A549 (cell line): Measurements from ENCODE around the gene SLC17A1. TPM values are rescaled to one million over a fixed set of nuclear protein-coding genes. Genes with fewer than 3 reads are reported as not detected.
"Not testable (repeated sequence)": the region's sequence is repeated elsewhere in the genome, so short reads cannot be mapped to it uniquely, and the experiment has no call there.

Experiments
- ATAC-seq, 2 experiments: fragments of 200-7000 bp in 1 of 2; fragments of >200 bp in 1 of 2; cut with Nextera tagmentation in 1 of 2; cut with Tn5 transposase in 1 of 2; 3 replicates each; pipeline versions ENCODE4 v1.8.0 to v1.9.1; 2018 to 2020; ENCODE audit warnings: mild to moderate bottlenecking in 1 of 2, moderate library complexity in 1 of 2
- CTCF ChIA-PET: fragments of 300-600 bp; sonication (Branson Sonifier 250); formaldehyde crosslinking; extraction: SDS; loops from one replicate; lab custom pipeline; 2021; ENCODE audit warnings: antibody characterized with exemption, inconsistent platforms; lab: Yijun Ruan, JAX
- POLR2A ChIA-PET: fragments of 350-600 bp; formaldehyde crosslinking; extraction: SDS; loops from one replicate; lab custom pipeline; 2021; ENCODE audit warnings: antibody characterized with exemption, inconsistent platforms; lab: Yijun Ruan, JAX
- DNase-seq, 2 experiments: peaks; one replicate each; pipeline versions ENCODE4 v3.0.0 to v3.0.0-alpha.2; 2011 to 2016; ENCODE audit warnings: low read depth in 1 of 2, low spot score in 1 of 2
- FAIRE-seq: peaks from 2 replicates; lab custom pipeline; 2011; peaks lifted over from hg19 to GRCh38; lab: Jason Lieb, UNC
- H3K27ac ChIP-seq, 2 experiments: fragments of >200 bp; sonication (Bioruptor Twin); formaldehyde crosslinking; 3 replicates each; pipeline ENCODE4 v1.5.1; 2016 to 2017
- H3K4me1 ChIP-seq: fragments of >200 bp; sonication (Bioruptor Twin); formaldehyde crosslinking; 3 replicates; pipeline ENCODE4 v1.6.1; 2016
- H3K4me2 ChIP-seq: fragments of >200 bp; sonication (Bioruptor Twin); formaldehyde crosslinking; 3 replicates; pipeline ENCODE4 v1.6.1; 2016
- H3K4me3 ChIP-seq: fragments of >200 bp; sonication (Bioruptor Twin); formaldehyde crosslinking; 3 replicates; pipeline ENCODE4 v1.5.1; 2016
- H3K9me3 ChIP-seq: fragments of >200 bp; sonication (Bioruptor Twin); formaldehyde crosslinking; 3 replicates; pipeline ENCODE4 v1.6.1; 2016
- ATOH8 ChIP-seq: fragments of 250-450 bp; sonication (Bioruptor Pico); IDR thresholded peaks from 2 replicates; pipeline ENCODE4 v1.5.0; 2020; ENCODE audit warnings: low read depth, mild to moderate bottlenecking, moderate library complexity
- CHD4 ChIP-seq: fragments of 200-600 bp; sonication (generic); IDR thresholded peaks from 2 replicates; pipeline ENCODE4 v1.6.1; 2016; ENCODE audit warnings: antibody characterized with exemption, mild to moderate bottlenecking, borderline replicate concordance
- E2F6 ChIP-seq: IDR thresholded peaks from 2 replicates; pipeline ENCODE4 v1.6.1; 2012; ENCODE audit warnings: low read depth, borderline replicate concordance
- EHF ChIP-seq: fragments of 250-450 bp; sonication (Bioruptor Pico); IDR thresholded peaks from 2 replicates; pipeline ENCODE4 v1.5.0; 2020; ENCODE audit warnings: mild to moderate bottlenecking
- ESRRA ChIP-seq: fragments of 150-350 bp; IDR thresholded peaks from 2 replicates; pipeline ENCODE4 v1.6.1; 2014; ENCODE audit warnings: mild to moderate bottlenecking, low read length, borderline replicate concordance
- FOSL2 ChIP-seq, 2 experiments: fragments of 450-650 bp in 1 of 2; fragments of >200 bp in 1 of 2; sonication (Bioruptor Twin) in 1 of 2; formaldehyde crosslinking; IDR thresholded peaks; 2 replicates each; pipeline versions ENCODE4 v1.5.0 to v1.6.1; 2016 to 2020; ENCODE audit warnings: mild to moderate bottlenecking in 1 of 2, moderate library complexity in 1 of 2
- GATA3 ChIP-seq: IDR thresholded peaks from 2 replicates; pipeline ENCODE4 v1.6.1; 2012; ENCODE audit warnings: borderline replicate concordance
- HDAC2 ChIP-seq: fragments of 200-600 bp; sonication (generic); IDR thresholded peaks from 2 replicates; pipeline ENCODE4 v1.6.1; 2016
- HMGXB4 ChIP-seq: fragments of 250-450 bp; sonication (Bioruptor Pico); IDR thresholded peaks from 2 replicates; pipeline ENCODE4 v1.5.0; 2021; ENCODE audit warnings: mild to moderate bottlenecking, moderate library complexity, borderline replicate concordance
- JUN ChIP-seq, 2 experiments: fragments of >200 bp; sonication (Bioruptor Twin); formaldehyde crosslinking; IDR thresholded peaks; 2 replicates in 1 of 2; 3 replicates in 1 of 2; pipeline ENCODE4 v1.6.1; 2016 to 2017
- KDM1A ChIP-seq: fragments of 200-600 bp; sonication (generic); IDR thresholded peaks from 2 replicates; pipeline ENCODE4 v1.6.1; 2016; ENCODE audit warnings: low read depth, mild to moderate bottlenecking
- MYC ChIP-seq: IDR thresholded peaks from 2 replicates; pipeline ENCODE4 v1.6.1; 2012; ENCODE audit warnings: mild to moderate bottlenecking, inconsistent platforms, low read length, improper control_type of control experiment, borderline replicate concordance
- NFE2L2 ChIP-seq: fragments of 150-350 bp; conservative IDR thresholded peaks from 2 replicates; pipeline ENCODE4 v1.6.1; 2014; ENCODE audit warnings: low read length
- NR3C1 ChIP-seq: fragments of >200 bp; sonication (Bioruptor Twin); formaldehyde crosslinking; IDR thresholded peaks from 3 replicates; pipeline ENCODE4 v1.6.1; 2017
- PBX3 ChIP-seq: IDR thresholded peaks from 2 replicates; pipeline ENCODE4 v1.6.1; 2012
- RCOR1 ChIP-seq: fragments of 150-350 bp; IDR thresholded peaks from 2 replicates; pipeline ENCODE4 v1.6.1; 2014; ENCODE audit warnings: antibody characterized with exemption, low read length, low read depth
- REST ChIP-seq: fragments of 200-600 bp; sonication (generic); IDR thresholded peaks from 2 replicates; pipeline ENCODE4 v1.6.1; 2016; ENCODE audit warnings: antibody characterized with exemption, mild to moderate bottlenecking, moderate library complexity
- RFX5 ChIP-seq: fragments of 450-650 bp; IDR thresholded peaks from 2 replicates; pipeline ENCODE4 v1.7.1; 2014; ENCODE audit warnings: antibody characterized with exemption, mild to moderate bottlenecking, moderate library complexity
- TFCP2L1 ChIP-seq: fragments of 250-450 bp; sonication (Bioruptor Pico); IDR thresholded peaks from 2 replicates; pipeline ENCODE4 v1.5.0; 2021; ENCODE audit warnings: mild to moderate bottlenecking
- WGBS: methylation state at CpG from one replicate; pipeline ENCODE4 v1.1.6; 2017; ENCODE audit errors: missing lambda C conversion rate; 5-methylcytosine and 5-hydroxymethylcytosine counted together
- polyA plus RNA-seq, 4 experiments: library from polyadenylated mRNA; depleted of rRNA in 3 of 4; stranded (reverse); fragments of >200 nt; fragmentation: RNase III in 1 of 4; extraction: RNeasy Plus Mini Kit Qiagen cat#74134 plus additional on column Dnase treatment in 1 of 4; gene quantifications; 2 replicates in 3 of 4; 3 replicates in 1 of 4; pipeline ENCODE4 v1.2.3, GENCODE V29; 2011 to 2017

Gene SLC17A1
- polyA plus RNA-seq, 2 of the 4 experiments (the other 2 are of a cell fraction), result 0.79 to 1.2 TPM

GRCh38 chr6:25749837-25750236 is 82.0 kb downstream of the SLC17A1 start (continued):
- TF ChIP-seq ESRRA (no peak), KDM1A (no peak), HMGXB4 (CRISPR knock-in tag) (no peak)

GRCh38 chr6:25748601-25749517 is 83.0 kb downstream of the SLC17A1 start:
- H3K27ac ChIP-seq, CTCF ChIA-PET, H3K4me2 ChIP-seq, ATAC-seq, H3K9me3 ChIP-seq, H3K4me1 ChIP-seq, DNase-seq, POLR2A ChIA-PET, H3K4me3 ChIP-seq, FAIRE-seq: not testable (repeated sequence)
- WGBS, result 74% methylated on average over 15 of the region's 17 CpGs

GRCh38 chr6:25748049-25748448 is 83.8 kb downstream of the SLC17A1 start:
- H3K4me2 ChIP-seq, result no peak overlapping the region
- peaks cover 4% of the 10 kb centered on the region; the same call in 1 of the 3 replicates for H3K4me1 ChIP-seq
- FAIRE-seq (no peak), ATAC-seq (no peak)
- no peak for TF ChIP-seq GATA3
- TF ChIP-seq JUN (IDR thresholded peaks at IDR 0.05), result no peak
- TF ChIP-seq NR3C1, result no peak
- no peak for TF ChIP-seq E2F6
- TF ChIP-seq EHF (CRISPR knock-in tag), result no peak
- TF ChIP-seq RFX5, result no peak
- no peak for TF ChIP-seq FOSL2 (IDR thresholded peaks at IDR 0.05)
- no peak for TF ChIP-seq FOSL2 (CRISPR knock-in tag; IDR thresholded peaks at IDR 0.05)
- no peak for TF ChIP-seq ATOH8
- TF ChIP-seq TFCP2L1, result no peak
- no peak for TF ChIP-seq HDAC2
- no peak for TF ChIP-seq REST
- no peak for TF ChIP-seq NFE2L2
- no peak for TF ChIP-seq MYC
- TF ChIP-seq CHD4, result no peak
- TF ChIP-seq PBX3, result no peak
- no peak for TF ChIP-seq RCOR1
- TF ChIP-seq, all 56 proteins: peak for 0
- no peak overlapping the region for H3K4me3 ChIP-seq
- H3K27ac ChIP-seq, result no peak overlapping the region
- ChIA-PET POLR2A (no interaction called here), CTCF (no interaction called here)
- H3K9me3 ChIP-seq, result no peaks in the 10 kb centered on the region
- no peak for DNase-seq
